OCI-LY1 (cell line): ENCODE results near the gene PPP2R2D.

Source experiments
- EZH2 ChIP-seq: fragments of 200-600 bp; sonication (generic), shearing (Covaris generic); IDR thresholded peaks from 2 replicates; pipeline ENCODE4 v1.8.0; 2017; ENCODE audit warnings: borderline replicate concordance, mixed run types, mild to moderate bottlenecking, antibody characterized with exemption, low read length, moderate library complexity, mixed read lengths
- TF ChIP-seq, protein P1 (sequence below): fragments of 200-600 bp; sonication (generic), shearing (Covaris generic); IDR thresholded peaks from 2 replicates; pipeline ENCODE4 v1.5.1; 2017; ENCODE audit warnings: mild to moderate bottlenecking, antibody characterized with exemption, low read length, moderate library complexity, mixed read lengths

DNA sequence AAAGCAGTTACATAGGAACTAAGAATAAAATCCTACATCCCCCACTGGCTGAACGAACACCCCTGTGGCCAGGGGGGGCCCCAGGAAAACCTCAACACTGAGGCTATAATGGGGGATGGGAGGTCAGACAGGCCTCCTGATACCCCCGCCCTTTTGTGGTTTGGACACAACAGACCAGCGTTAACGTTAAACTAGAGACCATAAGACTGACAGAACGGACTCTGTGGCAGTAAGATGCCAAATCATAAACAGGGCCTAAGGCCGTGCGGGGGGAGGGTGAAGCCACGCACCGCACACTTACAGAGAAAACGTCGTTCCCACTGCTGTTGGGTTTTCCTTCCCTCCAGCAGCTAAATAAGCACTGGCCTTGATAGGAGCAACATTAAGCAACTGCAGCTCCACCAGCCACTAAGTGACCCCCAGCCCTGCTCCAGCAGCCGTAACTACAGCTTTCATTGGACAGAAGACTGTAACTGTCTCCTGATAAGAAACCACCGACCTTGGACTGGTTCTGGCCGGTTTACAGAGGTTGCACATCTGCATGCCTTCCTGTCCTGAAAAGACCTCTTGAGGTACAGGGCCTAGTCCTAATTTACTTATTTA, 3.4 kb upstream of the PPP2R2D start:
- TF ChIP-seq, protein P1, sequence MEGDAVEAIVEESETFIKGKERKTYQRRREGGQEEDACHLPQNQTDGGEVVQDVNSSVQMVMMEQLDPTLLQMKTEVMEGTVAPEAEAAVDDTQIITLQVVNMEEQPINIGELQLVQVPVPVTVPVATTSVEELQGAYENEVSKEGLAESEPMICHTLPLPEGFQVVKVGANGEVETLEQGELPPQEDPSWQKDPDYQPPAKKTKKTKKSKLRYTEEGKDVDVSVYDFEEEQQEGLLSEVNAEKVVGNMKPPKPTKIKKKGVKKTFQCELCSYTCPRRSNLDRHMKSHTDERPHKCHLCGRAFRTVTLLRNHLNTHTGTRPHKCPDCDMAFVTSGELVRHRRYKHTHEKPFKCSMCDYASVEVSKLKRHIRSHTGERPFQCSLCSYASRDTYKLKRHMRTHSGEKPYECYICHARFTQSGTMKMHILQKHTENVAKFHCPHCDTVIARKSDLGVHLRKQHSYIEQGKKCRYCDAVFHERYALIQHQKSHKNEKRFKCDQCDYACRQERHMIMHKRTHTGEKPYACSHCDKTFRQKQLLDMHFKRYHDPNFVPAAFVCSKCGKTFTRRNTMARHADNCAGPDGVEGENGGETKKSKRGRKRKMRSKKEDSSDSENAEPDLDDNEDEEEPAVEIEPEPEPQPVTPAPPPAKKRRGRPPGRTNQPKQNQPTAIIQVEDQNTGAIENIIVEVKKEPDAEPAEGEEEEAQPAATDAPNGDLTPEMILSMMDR = no peak
- no peak for TF ChIP-seq EZH2
